ENCODE measurements around the gene GRM7.

DNA sequence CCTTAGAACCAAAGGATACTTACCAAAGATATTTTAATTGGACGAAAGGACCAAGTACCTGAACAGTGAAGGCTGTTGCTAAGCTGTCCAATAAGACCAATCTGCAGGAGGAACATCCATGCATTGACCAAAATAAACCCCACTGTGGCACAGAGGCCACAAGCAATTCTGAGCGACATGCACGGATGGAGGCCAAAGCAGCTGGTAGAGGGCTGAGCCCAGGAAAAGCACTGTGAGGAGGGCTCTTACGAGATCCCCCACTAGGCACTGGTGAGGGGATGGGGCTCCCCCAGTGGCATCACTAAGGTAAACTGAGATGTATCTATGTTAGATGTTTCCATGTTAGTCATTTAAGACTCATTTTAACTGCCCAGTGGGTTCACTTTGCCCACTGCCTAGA lies 920.5 kb downstream of the GRM7 start:
- no peak for TF ChIP-seq CTCF (conservative IDR thresholded peaks at IDR 0.05; ENCODE audit: low read depth, low read length)
- TF ChIP-seq EZH2 (IDR thresholded peaks at IDR 0.05; ENCODE audit: low read length, unreplicated experiment), result no peak
- TF ChIP-seq EZH2phosphoT487 (IDR thresholded peaks at IDR 0.05; ENCODE audit: borderline replicate concordance, low read length), result no peak

Measured in PC-3 (cell line).